DMS153 treated with DMSO at 0.1 percent for 48 hours (cell line): ENCODE data around the gene LRP1-AS.

Experiments used
- DNase-seq: peaks from one replicate; lab custom pipeline; 2025; ENCODE audit not compliant: unreplicated experiment; lab: John Stamatoyannopoulos, UW

Gene LRP1-AS

GRCh38 chr12:57146961-57147944 lies at the start of gene LRP1-AS:
TSS of gene LRP1-AS (minus strand) at chr12:57147619.
- DNase-seq, result no peak

- no peak for DNase-seq
Observed at GRCh38 chr12:57196956-57197355, 49.5 kb upstream of the LRP1-AS start.

GRCh38 chr12:57196439-57196838 lies 49.0 kb upstream of the LRP1-AS start:
- DNase-seq, result no peak

GRCh38 chr12:57195611-57196371 lies 48.4 kb upstream of the LRP1-AS start:
- no peak for DNase-seq

- no peak for DNase-seq
Observed at GRCh38 chr12:57195186-57195585, 47.8 kb upstream of the LRP1-AS start.

- no peak for DNase-seq
Observed at GRCh38 chr12:57194253-57194652, 46.8 kb upstream of the LRP1-AS start.

GRCh38 chr12:57193706-57194245 lies 46.4 kb upstream of the LRP1-AS start:
- no peak for DNase-seq

- DNase-seq, result no peak
Observed at GRCh38 chr12:57192920-57193319, 45.5 kb upstream of the LRP1-AS start.

- no peak for DNase-seq
Observed at GRCh38 chr12:57191410-57191809, 44.0 kb upstream of the LRP1-AS start.

- no peak for DNase-seq
Observed at GRCh38 chr12:57190821-57191220, 43.4 kb upstream of the LRP1-AS start.

GRCh38 chr12:57190037-57190436 lies 42.6 kb upstream of the LRP1-AS start:
- no peak for DNase-seq

GRCh38 chr12:57188090-57188425 lies 40.6 kb upstream of the LRP1-AS start:
- no peak for DNase-seq

GRCh38 chr12:57187222-57188089 lies 40.0 kb upstream of the LRP1-AS start:
- DNase-seq, result no peak

- DNase-seq, result no peak
Observed at GRCh38 chr12:57185906-57186508, 38.6 kb upstream of the LRP1-AS start.

- DNase-seq, result no peak
Observed at GRCh38 chr12:57185403-57185802, 38.0 kb upstream of the LRP1-AS start.

- no peak for DNase-seq
Observed at GRCh38 chr12:57183939-57184725, 36.7 kb upstream of the LRP1-AS start.

- DNase-seq, result peak; percentile 34
Observed at GRCh38 chr12:57182918-57183575, 35.6 kb upstream of the LRP1-AS start.

- DNase-seq, result no peak
Observed at GRCh38 chr12:57181561-57182155, 34.2 kb upstream of the LRP1-AS start.

- no peak for DNase-seq
Observed at GRCh38 chr12:57181072-57181471, 33.7 kb upstream of the LRP1-AS start.
